HEK293 (cell line): ENCODE measurements around the gene RNF32.

Experiments
- CTCF ChIA-PET: fragments of 350-600 bp; formaldehyde crosslinking; extraction: SDS; loops from one replicate; lab custom pipeline; 2021; ENCODE audit warnings: antibody characterized with exemption; lab: Yijun Ruan, JAX
- POLR2A ChIA-PET: fragments of 300-600 bp; formaldehyde crosslinking; extraction: SDS; loops from one replicate; lab custom pipeline; 2020; ENCODE audit warnings: antibody characterized with exemption, inconsistent platforms; lab: Yijun Ruan, JAX
- H3K27ac ChIP-seq: fragments of 200-500 bp; sonication (Bioruptor generic); 2 replicates; pipeline ENCODE4 v1.5.1; 2014; ENCODE audit warnings: low read depth, low read length, control low read depth, inconsistent platforms; ENCODE audit errors: extremely low read depth
- H3K36me3 ChIP-seq, 2 experiments: fragments of 200-500 bp in 1 of 2; sonication (Bioruptor generic) in 1 of 2; 1 replicate in 1 of 2; 2 replicates in 1 of 2; pipeline ENCODE4 v1.5.1; 2014 to 2017; ENCODE audit warnings: inconsistent platforms in 2 of 2, low read length in 2 of 2; ENCODE audit not compliant: control insufficient read depth in 2 of 2, insufficient read depth in 1 of 2
- H3K4me1 ChIP-seq: fragments of 200-500 bp; sonication (Bioruptor generic); 2 replicates; pipeline ENCODE4 v1.5.1; 2014; ENCODE audit warnings: mild to moderate bottlenecking, low read length, inconsistent platforms; ENCODE audit not compliant: control insufficient read depth, insufficient read depth
- H3K4me3 ChIP-seq: 2 replicates; pipeline ENCODE4 v1.5.1; 2011; ENCODE audit warnings: low read depth, mild to moderate bottlenecking, control low read depth, low read length, moderate library complexity
- H3K9me3 ChIP-seq: fragments of 200-500 bp; sonication (Bioruptor generic); 2 replicates; pipeline ENCODE4 v1.5.1; 2014; ENCODE audit warnings: low read depth, low read length, inconsistent platforms; ENCODE audit not compliant: control insufficient read depth, insufficient read depth
- GLI2 ChIP-seq: fragments of 450-650 bp; formaldehyde crosslinking; IDR thresholded peaks from 2 replicates; pipeline ENCODE4; 2017; ENCODE audit warnings: missing biosample characterization, missing genetic modification characterization, low read depth, borderline replicate concordance
- KLF1 ChIP-seq: fragments of 450-650 bp; formaldehyde crosslinking; IDR thresholded peaks from 2 replicates; pipeline ENCODE4 v1.5.1; 2016; ENCODE audit warnings: missing biosample characterization, missing genetic modification characterization
- OVOL3 ChIP-seq: fragments of 450-650 bp; formaldehyde crosslinking; IDR thresholded peaks from 2 replicates; pipeline ENCODE4 v1.5.1; 2016; ENCODE audit warnings: missing biosample characterization, missing genetic modification characterization
- TSHZ1 ChIP-seq: fragments of 450-650 bp; formaldehyde crosslinking; IDR thresholded peaks from 2 replicates; pipeline ENCODE4 v1.5.1; 2016; ENCODE audit warnings: missing biosample characterization, missing genetic modification characterization, borderline replicate concordance
- ZBTB10 ChIP-seq: fragments of 450-650 bp; formaldehyde crosslinking; IDR thresholded peaks from 2 replicates; pipeline ENCODE4 v1.5.1; 2016; ENCODE audit warnings: missing biosample characterization, missing genetic modification characterization
- ZBTB44 ChIP-seq: fragments of 450-650 bp; IDR thresholded peaks from 2 replicates; pipeline ENCODE4 v1.5.1; 2018; ENCODE audit warnings: missing biosample characterization, mild to moderate bottlenecking, missing genetic modification characterization
- ZNF10 ChIP-seq: fragments of 450-650 bp; formaldehyde crosslinking; IDR thresholded peaks from 2 replicates; pipeline ENCODE4 v1.5.1; 2017; ENCODE audit warnings: missing biosample characterization, missing genetic modification characterization
- ZNF18 ChIP-seq: fragments of 450-650 bp; formaldehyde crosslinking; IDR thresholded peaks from 2 replicates; pipeline ENCODE4 v1.5.1; 2016; ENCODE audit warnings: missing biosample characterization, missing genetic modification characterization
- ZNF324 ChIP-seq: fragments of 450-650 bp; formaldehyde crosslinking; IDR thresholded peaks from 2 replicates; pipeline ENCODE4 v1.5.1; 2016; ENCODE audit warnings: missing biosample characterization, missing genetic modification characterization
- ZNF362 ChIP-seq: fragments of 450-650 bp; formaldehyde crosslinking; IDR thresholded peaks from 2 replicates; pipeline ENCODE4 v1.5.1; 2016; ENCODE audit warnings: missing biosample characterization, missing genetic modification characterization
- ZNF391 ChIP-seq: fragments of 450-650 bp; formaldehyde crosslinking; IDR thresholded peaks from 2 replicates; pipeline ENCODE4 v1.5.1; 2016; ENCODE audit warnings: low read depth, missing biosample characterization, missing genetic modification characterization, borderline replicate concordance
- ZNF404 ChIP-seq: fragments of 450-650 bp; formaldehyde crosslinking; IDR thresholded peaks from 2 replicates; pipeline ENCODE4 v1.5.1; 2017; ENCODE audit warnings: missing biosample characterization, missing genetic modification characterization
- ZNF449 ChIP-seq: fragments of 450-650 bp; formaldehyde crosslinking; IDR thresholded peaks from 2 replicates; pipeline ENCODE4 v1.5.1; 2017; ENCODE audit warnings: missing biosample characterization, mild to moderate bottlenecking, missing genetic modification characterization, moderate library complexity
- ZNF624 ChIP-seq: fragments of 450-650 bp; formaldehyde crosslinking; IDR thresholded peaks from 2 replicates; pipeline ENCODE4 v1.5.1; 2017; ENCODE audit warnings: missing biosample characterization, missing genetic modification characterization
- ZNF670 ChIP-seq: fragments of 450-650 bp; formaldehyde crosslinking; IDR thresholded peaks from 2 replicates; pipeline ENCODE4 v1.5.1; 2016; ENCODE audit warnings: missing biosample characterization, missing genetic modification characterization, low read depth
- ZNF768 ChIP-seq: fragments of 450-650 bp; formaldehyde crosslinking; IDR thresholded peaks from 2 replicates; pipeline ENCODE4 v1.5.1; 2018; ENCODE audit warnings: missing biosample characterization, mild to moderate bottlenecking, missing genetic modification characterization

Gene RNF32

GRCh38 chr7:156611014-156612010 is 29.3 kb upstream of the RNF32 start:
- no peaks in the 10 kb centered on the region for H3K36me3 ChIP-seq
- H3K4me1 ChIP-seq, result no peaks in the 10 kb centered on the region
- H3K9me3 ChIP-seq, result no peaks in the 10 kb centered on the region
- H3K4me3 ChIP-seq, result no peak overlapping the region
- POLR2A ChIA-PET, result no interaction called here
- H3K27ac ChIP-seq, result no peak overlapping the region
- CTCF ChIA-PET, result no interaction called here
- TF ChIP-seq ZNF391 (no peak), ZNF404 (tag by site-specific recombination) (no peak), ZNF18 (tag by site-specific recombination) (no peak), ZNF362 (tag by site-specific recombination) (no peak), ZNF670 (tag by site-specific recombination) (no peak)

- H3K4me1 ChIP-seq, result no peaks in the 10 kb centered on the region
- H3K36me3 ChIP-seq, result no peaks in the 10 kb centered on the region
- H3K27ac ChIP-seq, result no peak overlapping the region
- H3K9me3 ChIP-seq, result no peaks in the 10 kb centered on the region
- ChIA-PET CTCF (interaction anchor here (0.7 kb wide), 1 partner anchor 206 kb away, joined by 3 read pairs; no protein-coding TSS in a partner anchor), POLR2A (no interaction called here)
- H3K4me3 ChIP-seq, result no peak overlapping the region
- TF ChIP-seq GLI2 (tag by site-specific recombination) (no peak), ZNF10 (no peak), ZNF624 (tag by site-specific recombination) (no peak), OVOL3 (no peak), ZNF768 (tag by site-specific recombination) (no peak), ZBTB10 (tag by site-specific recombination) (no peak), ZNF324 (tag by site-specific recombination) (no peak), KLF1 (tag by site-specific recombination) (no peak), ZNF391 (no peak), ZNF449 (tag by site-specific recombination) (no peak), ZBTB44 (tag by site-specific recombination) (no peak), TSHZ1 (tag by site-specific recombination) (no peak)
Measured at GRCh38 chr7:156612930-156613329, 27.6 kb upstream of the RNF32 start.
